Measurements from ENCODE around the gene IRS1.

Gene IRS1

DNA sequence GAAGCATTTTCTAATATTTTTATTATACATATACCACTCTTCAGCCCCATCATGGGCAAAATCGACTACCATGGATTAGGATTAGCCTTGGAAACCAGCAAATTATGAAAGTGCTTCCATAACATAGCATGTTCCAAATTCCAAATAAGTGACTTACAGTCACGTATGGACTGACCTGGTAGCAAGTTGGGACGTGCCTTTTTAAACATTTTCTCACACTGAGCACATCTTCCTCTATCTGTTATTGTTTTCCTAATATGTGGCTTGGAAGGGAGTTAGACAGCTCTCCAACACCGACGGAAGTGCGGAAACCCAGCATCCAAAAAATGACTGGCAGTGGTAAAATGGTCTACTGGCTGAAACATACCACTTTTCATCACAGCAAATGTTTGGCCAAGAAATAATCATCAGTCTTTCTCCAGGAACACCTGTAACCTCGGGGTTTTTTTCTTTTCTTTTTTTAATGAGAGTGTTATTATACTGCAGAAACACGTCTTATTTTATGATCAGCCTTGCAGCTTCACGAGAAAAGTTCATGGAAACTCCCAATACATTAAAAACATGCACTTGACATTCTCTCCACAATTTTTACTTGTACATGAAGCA is 107.0 kb downstream of the IRS1 start:
- DNase-seq (ENCODE audit: extremely low read depth in 1 of 2, low read depth in 1 of 2): no peak

DNA sequence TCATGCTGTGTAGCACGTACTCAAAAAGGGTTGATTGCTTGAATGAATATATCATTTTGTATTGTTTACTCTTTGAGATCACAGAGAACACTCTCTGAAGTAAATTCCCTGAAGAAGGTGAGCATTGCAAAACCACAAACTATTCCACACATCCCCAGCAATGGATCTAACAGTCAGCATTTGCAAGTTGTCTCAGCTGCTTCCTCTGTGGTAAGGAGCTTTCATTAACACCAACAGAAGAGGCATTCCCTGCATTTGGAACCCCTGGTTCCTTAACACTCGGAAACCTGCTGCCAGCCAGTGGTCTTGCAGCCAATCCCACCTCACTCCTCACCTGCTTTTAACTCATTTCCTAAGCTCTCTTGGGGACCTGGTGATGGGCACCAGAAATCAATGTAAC is 108.4 kb downstream of the IRS1 start:
- DNase-seq (ENCODE audit: extremely low read depth in 1 of 2, low read depth in 1 of 2): no peak

DNA sequence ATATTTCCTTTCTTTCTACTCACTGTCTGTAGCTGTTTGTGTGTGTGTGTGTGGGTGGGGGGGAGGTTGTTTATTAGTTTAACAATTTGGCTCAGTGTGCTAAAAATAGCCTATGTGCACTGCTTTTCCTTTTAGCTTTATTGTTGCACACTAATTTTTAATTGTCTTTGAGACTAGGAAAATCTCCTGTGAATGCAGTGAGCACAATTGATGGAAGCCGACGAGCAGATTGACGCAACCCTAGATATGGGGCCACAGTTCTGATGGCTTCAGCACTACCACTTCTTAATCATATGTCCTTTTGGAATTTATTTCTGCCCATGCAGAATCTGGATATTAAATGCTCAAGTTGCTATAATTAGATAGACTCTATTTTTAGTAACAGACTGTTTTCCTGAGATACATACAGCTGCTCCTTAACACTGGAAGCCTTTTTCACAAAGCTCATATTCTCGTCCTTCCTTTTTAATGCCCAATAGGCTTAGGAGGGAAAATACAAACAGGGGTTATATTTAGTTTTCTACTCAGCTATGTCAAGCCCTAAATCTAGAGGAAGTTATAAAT is 109.1 kb downstream of the IRS1 start:
- DNase-seq (ENCODE audit: extremely low read depth in 1 of 2, low read depth in 1 of 2): no peak

DNA sequence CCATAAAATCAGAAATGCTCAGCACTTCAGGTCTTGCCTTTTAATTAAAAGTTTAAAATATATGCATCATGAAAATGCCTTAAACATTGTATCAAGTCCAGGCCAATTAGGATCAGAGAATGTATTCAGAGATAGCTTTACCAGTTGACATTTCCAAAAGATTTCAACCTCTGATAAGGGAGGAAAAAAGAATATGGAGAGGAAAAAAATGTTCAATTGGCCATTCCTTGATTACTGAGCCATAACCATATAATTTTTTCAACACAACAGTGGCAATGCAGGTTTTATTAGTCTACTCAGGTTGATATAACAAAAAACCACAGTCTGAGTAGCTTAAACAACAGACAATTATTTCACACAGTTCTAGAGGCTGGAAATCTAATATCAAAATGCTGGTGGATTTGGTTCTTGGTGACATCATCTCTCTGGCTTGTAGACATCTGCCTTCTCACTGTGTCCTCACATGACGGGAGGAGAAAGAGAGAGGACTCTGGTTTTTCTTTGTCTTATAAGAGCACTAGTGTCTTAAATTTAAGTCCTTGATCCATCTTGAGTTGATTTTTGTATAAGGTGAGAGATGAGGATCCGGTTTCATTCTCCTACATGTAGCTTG is 111.9 kb downstream of the IRS1 start:
- DNase-seq (ENCODE audit: extremely low read depth in 1 of 2, low read depth in 1 of 2): no peak

DNA sequence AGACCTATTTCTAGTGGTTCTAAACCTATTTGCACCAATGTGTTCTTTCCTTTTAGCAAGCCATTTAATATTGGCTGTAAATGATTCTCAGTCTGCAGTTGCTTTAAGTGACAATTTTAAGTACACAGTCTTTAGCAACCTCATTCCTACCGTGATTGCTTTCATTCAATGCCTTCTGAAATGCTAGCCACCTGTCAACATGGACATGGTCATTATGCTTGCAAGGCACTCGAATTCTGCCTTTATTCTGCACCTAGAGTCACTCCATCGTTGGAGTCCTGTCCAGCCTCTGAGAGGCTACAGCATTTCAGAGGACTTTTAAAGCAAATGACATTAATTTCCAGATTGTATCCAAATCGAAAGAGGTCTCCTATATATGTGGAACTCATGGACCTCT is 115.1 kb downstream of the IRS1 start:
- DNase-seq (ENCODE audit: extremely low read depth in 1 of 2, low read depth in 1 of 2): no peak

DNA sequence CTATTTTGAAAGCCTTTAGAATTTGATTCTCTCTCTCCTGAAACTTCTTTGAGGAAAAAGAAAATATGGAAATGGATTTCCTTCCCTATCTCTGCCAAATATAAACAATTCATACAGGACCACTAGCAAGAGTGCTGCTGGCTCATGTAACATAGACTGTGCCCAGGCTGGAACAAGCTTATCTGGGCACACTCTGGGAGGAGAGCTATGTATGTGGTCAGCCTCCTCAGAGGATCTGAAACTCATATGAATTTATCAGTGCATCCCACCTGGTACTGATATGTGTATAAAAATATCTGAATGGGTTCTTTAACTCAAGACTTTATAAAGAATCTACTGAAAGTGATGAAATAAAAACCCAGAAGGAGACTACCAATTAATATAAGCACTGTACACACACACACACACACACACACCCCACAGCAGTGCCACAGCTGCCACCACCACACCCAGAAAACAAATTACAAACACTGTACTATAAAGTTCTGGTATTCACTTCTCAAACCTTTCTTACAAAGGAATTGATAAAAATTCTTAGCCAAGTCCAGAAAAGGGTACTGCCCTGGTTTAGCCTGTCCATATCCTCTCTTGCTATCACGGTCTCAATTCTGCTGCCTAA is 115.6 kb downstream of the IRS1 start:
- no peak for DNase-seq (ENCODE audit: extremely low read depth in 1 of 2, low read depth in 1 of 2)

DNA sequence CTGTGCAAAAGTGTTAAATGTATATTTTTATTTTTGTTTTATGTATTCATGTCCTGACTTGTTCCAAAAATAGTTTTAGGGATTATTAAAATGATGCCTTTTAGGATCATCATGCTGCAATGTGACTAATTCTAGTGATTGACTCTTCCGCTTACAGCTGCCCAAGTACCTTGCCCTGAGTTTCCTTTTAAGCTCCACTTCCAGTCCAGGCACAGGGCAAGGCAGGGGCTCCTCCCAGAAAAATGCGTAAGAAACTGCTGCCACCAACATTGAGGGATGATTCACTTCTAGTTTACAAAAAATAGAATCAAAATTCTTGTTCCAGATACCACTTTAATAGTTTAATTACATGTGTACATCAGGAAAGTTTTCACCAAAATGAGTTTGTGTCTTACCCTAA is 116.4 kb downstream of the IRS1 start:
- DNase-seq (ENCODE audit: extremely low read depth in 1 of 2, low read depth in 1 of 2): no peak

All from stimulated activated CD8-positive, alpha-beta memory T cell treated with anti-CD3 and anti-CD28 coated beads, Interleukin-7, amount 100 ng/mL, for 48 hours (primary cell).